Smooth muscle cell of the umbilical artery (primary cell): Measurements from ENCODE around the gene TXN. TPM values are rescaled to one million over a fixed set of nuclear protein-coding genes. Genes with fewer than 3 reads are reported as not detected.

Experiments
- total RNA-seq: library from RNA; depleted of rRNA; stranded (reverse); fragments of >200 nt; gene quantifications from 2 replicates; pipeline ENCODE4 v1.2.3, GENCODE V29; 2014

TXN gene
- 141 and 190 TPM in 2 replicates for total RNA-seq

GRCh38 chr9:110256380-110257096, at the start of gene TXN:
Gene TXN (minus strand): TSS chr9:110256507. CDS start chr9:110256435, 72 bp downstream.

GRCh38 chr9:110208031-110208430, 48.3 kb downstream of the TXN start, which contains the start of gene C9orf152:
Gene C9orf152 (minus strand): TSS chr9:110208159. CDS start chr9:110207579, 580 bp downstream.

Other genes starting within 250 kb of the TXN start
- gene C9orf152, start 48.3 kb downstream of the TXN start, total RNA-seq = not detected in 2 replicates
- gene TXNDC8, start 81.4 kb upstream of the TXN start, total RNA-seq = not detected in 2 replicates